Measurements from ENCODE around the gene GDF2.

DNA sequence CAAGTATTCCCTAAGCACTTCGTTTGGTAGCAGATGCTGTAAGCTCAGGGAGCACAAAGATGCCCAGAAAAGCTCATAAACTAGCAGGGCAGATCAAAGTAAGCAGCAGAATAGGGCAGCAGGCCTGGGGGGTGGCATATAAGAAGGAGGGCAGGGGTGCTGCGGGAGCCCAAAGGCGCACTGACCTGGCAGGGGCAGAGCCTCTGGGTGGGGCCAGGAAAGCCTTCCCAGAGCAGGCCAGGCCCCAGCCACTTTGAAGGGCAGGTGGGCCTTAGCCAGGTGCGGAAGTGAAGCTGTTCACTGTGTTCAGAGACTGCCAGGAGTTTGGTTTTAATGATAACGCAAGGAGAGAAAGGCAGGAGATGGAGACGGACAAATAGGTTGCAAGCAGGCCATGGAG lies 18.4 kb upstream of the GDF2 start:
- TF ChIP-seq, protein P1, sequence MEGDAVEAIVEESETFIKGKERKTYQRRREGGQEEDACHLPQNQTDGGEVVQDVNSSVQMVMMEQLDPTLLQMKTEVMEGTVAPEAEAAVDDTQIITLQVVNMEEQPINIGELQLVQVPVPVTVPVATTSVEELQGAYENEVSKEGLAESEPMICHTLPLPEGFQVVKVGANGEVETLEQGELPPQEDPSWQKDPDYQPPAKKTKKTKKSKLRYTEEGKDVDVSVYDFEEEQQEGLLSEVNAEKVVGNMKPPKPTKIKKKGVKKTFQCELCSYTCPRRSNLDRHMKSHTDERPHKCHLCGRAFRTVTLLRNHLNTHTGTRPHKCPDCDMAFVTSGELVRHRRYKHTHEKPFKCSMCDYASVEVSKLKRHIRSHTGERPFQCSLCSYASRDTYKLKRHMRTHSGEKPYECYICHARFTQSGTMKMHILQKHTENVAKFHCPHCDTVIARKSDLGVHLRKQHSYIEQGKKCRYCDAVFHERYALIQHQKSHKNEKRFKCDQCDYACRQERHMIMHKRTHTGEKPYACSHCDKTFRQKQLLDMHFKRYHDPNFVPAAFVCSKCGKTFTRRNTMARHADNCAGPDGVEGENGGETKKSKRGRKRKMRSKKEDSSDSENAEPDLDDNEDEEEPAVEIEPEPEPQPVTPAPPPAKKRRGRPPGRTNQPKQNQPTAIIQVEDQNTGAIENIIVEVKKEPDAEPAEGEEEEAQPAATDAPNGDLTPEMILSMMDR (IDR thresholded peaks at IDR 0.05), result no peak
- TF ChIP-seq POLR2A (IDR thresholded peaks at IDR 0.05), result no peak

Data from esophagus squamous epithelium (tissue), 4 donors.